ENCODE measurements around the gene BRD9.
"Not testable (repeated sequence)": the region's sequence is repeated elsewhere in the genome, so short reads cannot be mapped to it uniquely, and the experiment has no call there.

The BRD9 gene

DNA sequence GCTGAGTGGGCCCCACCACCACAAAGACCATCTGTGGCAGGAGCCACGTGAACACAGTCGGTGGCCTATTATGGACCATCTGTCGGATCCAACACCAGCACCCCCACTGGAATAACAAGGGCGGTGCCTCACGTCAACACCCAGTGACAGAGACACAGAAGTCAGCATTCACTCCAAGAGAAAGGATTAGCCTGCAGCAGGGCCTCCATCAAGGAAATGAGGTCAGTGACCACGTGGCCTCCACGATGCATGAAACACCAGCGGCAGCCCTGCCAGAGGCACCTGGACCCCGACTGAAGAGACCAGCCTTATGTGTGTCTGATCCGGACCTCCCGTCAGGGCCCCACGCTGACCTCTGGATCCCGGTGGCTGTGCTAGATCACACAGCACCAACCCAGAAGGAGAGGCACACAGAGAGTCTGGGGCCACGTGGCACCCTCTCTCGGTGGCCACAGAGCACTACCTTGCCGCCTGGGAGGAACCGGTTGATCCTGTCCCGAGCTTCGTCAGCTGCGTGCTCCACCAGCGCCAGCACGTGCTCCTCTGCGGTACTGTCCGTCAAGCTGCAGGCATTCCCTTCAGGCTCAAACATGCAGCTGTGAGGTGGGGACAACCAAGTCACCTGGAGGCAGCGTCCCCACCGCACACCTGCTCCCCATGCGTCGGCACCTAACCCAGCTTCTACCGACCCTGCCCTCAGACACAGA, 9.0 kb downstream of the BRD9 start:
- Mint-ChIP-seq H3K9me3 (no peaks in the 10 kb centered on the region), H3K4me1 (no peaks in the 10 kb centered on the region), H3K27me3 (ENCODE audit: low read depth, poor library complexity) (no peaks in the 10 kb centered on the region), H3K36me3 (ENCODE audit: low read depth) (peaks cover 76% of the 10 kb centered on the region), H3K4me3 (no peak overlapping the region), H3K27ac (no peak overlapping the region)
- no peak for DNase-seq
- TF ChIP-seq, protein P1, sequence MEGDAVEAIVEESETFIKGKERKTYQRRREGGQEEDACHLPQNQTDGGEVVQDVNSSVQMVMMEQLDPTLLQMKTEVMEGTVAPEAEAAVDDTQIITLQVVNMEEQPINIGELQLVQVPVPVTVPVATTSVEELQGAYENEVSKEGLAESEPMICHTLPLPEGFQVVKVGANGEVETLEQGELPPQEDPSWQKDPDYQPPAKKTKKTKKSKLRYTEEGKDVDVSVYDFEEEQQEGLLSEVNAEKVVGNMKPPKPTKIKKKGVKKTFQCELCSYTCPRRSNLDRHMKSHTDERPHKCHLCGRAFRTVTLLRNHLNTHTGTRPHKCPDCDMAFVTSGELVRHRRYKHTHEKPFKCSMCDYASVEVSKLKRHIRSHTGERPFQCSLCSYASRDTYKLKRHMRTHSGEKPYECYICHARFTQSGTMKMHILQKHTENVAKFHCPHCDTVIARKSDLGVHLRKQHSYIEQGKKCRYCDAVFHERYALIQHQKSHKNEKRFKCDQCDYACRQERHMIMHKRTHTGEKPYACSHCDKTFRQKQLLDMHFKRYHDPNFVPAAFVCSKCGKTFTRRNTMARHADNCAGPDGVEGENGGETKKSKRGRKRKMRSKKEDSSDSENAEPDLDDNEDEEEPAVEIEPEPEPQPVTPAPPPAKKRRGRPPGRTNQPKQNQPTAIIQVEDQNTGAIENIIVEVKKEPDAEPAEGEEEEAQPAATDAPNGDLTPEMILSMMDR (IDR thresholded peaks at IDR 0.05): no peak

DNA sequence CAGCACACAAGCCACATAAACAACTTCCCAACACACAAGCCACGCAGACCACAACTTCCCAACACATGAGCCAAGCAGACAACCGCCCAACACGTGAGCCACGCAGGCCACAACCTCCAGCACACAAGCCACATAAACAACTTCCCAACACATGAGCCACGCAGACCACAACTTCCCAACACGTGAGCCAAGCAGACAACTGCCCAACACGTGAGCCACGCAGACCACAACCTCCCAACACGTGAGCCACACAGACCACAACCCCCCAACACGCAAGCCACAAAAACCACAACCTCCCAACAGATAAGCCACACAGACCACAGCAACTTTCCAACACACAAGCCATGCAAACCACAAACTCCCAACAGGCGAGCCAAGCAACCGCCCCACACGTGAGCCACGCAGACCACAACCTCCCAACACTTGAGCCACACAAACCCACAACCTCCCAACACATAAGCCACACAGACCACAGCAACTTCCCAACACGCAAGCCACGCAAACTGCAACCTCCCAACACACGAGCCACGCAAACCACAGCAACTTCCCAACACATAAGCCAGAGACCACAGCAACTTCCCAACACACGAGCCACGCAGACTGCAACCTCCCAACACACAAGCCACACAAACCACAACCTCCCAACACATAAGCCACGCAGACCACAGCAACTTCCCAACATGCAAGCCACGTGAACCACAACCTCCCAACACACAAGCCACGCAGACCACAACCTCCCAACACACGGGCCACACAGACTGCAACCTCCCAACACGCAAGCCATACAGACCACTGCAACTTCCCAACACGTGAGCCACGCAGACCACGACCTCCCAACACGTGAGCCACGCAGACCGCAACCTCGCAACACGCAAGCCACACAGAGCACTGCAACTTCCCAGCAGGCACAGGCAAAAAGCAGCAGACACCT, 10.1 kb downstream of the BRD9 start:
- H3K27me3 Mint-ChIP-seq (ENCODE audit: low read depth, poor library complexity): no peaks in the 10 kb centered on the region
- H3K4me1 Mint-ChIP-seq: no peaks in the 10 kb centered on the region
- H3K9me3 Mint-ChIP-seq: no peaks in the 10 kb centered on the region
- TF ChIP-seq, protein P1 (IDR thresholded peaks at IDR 0.05): no peak
- no peak overlapping the region for H3K4me3 Mint-ChIP-seq
- H3K36me3 Mint-ChIP-seq (ENCODE audit: low read depth): peaks cover 74% of the 10 kb centered on the region
- peak overlapping the region; percentile 23 for H3K27ac Mint-ChIP-seq
- no peak for DNase-seq

DNA sequence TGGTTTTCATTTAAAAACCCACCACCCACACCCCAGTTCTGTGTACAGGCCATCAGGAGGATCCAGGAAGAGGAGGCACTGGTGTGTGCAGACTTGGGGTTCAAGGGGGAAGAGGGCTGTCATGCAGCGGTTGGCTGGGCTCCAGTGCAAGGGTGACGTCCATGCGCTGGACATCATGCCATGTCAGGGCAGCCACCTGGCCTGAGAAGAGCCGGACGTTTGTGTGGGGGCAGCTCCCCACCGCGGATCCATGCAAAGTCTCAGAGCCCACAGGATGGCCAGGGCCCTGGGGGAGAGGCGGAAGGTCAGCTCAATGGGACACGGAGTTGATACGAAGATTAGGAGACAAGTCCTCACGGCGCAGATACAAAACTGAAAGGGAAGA, 11.1 kb downstream of the BRD9 start:
- peaks cover 73% of the 10 kb centered on the region for H3K36me3 Mint-ChIP-seq (ENCODE audit: low read depth)
- DNase-seq: no peak
- no peaks in the 10 kb centered on the region for H3K4me1 Mint-ChIP-seq
- H3K27ac Mint-ChIP-seq: peak overlapping the region; percentile 54
- TF ChIP-seq, protein P1 (IDR thresholded peaks at IDR 0.05): no peak
- H3K4me3 Mint-ChIP-seq: no peak overlapping the region
- no peaks in the 10 kb centered on the region for H3K27me3 Mint-ChIP-seq (ENCODE audit: low read depth, poor library complexity)
- no peaks in the 10 kb centered on the region for H3K9me3 Mint-ChIP-seq

DNA sequence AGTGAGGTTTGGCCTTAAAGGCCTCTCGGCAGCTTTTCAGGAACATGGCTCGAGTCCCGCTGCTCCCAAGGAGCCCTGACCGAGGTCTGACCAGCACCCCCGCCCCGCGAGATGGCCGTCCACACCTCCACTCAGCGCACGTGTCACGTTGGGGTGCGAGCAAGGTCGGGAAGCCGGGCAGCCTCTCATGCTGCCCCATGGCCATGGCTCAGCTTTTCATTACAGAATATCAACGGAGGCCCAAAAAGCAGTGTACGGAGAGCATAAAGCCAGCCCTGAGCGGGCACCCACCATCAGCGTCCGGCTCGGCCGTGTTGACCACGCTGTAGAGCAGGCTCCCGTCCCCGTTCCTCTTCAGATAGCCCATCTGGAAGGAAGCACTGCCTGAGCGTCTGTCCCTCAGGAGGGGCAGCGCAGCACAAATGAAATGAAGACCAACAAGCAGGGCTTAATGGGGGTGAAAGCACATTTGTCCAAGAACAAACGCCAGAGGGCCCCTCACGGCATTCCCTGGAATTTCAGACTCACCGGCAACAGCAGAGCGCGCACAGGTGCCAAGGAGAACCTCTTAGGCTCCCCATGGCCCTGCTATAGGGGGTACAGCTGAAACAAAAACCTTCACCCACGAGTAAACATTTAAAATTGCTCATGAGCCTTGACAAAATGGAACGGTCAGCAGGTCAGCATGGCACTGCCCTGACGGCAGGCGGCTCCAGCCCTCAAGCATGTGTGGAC, 11.6 kb downstream of the BRD9 start:
- Mint-ChIP-seq H3K4me3 (no peak overlapping the region), H3K4me1 (no peaks in the 10 kb centered on the region), H3K9me3 (no peaks in the 10 kb centered on the region), H3K27ac (no peak overlapping the region), H3K27me3 (ENCODE audit: low read depth, poor library complexity) (no peaks in the 10 kb centered on the region), H3K36me3 (ENCODE audit: low read depth) (peaks cover 73% of the 10 kb centered on the region)
- DNase-seq: no peak
- TF ChIP-seq, protein P1 (IDR thresholded peaks at IDR 0.05): no peak

DNA sequence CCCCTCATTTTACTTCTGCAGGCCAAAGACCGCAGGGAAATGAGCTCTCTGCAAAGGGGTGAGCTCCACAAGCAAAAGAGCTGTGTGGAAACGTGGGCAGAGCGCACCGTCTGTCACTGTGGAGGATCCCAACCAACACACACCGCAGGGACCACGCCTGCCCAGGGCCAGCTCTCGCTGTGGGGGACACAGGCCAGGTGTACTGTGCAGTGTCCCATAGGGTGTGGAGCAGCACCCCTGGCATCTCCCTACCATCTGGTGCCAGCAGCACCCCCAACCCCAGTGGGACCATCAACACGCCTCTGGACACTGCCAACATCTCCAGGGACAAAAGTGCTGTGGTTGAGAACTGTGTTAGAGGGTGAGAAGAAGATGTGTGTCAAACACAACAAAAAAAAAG, 13.9 kb downstream of the BRD9 start:
- not testable (repeated sequence) for H3K4me1 Mint-ChIP-seq; H3K4me3 Mint-ChIP-seq; H3K27ac Mint-ChIP-seq; DNase-seq; H3K27me3 Mint-ChIP-seq (ENCODE audit: low read depth, poor library complexity); H3K9me3 Mint-ChIP-seq
- peaks cover 76% of the 10 kb centered on the region for H3K36me3 Mint-ChIP-seq (ENCODE audit: low read depth)

DNA sequence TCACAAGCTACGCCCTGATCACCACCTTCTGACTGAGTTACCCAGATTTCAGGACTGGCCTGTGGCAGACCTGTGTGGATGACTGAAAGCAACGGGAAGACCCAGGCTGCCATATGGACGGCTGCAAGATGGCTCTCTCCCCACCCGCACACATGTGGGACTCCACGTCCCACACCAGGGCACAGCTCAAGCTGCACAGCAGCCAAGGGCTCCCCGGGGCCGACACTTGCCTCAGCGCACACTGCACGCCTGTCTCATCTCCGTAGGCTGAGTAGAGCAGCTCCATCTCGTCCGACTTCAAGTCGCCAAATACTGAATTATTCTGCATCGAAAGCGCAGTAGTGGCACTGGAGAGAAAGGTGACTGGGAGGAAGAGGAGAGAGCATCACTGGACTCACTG, 14.5 kb downstream of the BRD9 start:
- H3K9me3 Mint-ChIP-seq: no peaks in the 10 kb centered on the region
- TF ChIP-seq, protein P1 (IDR thresholded peaks at IDR 0.05): no peak
- DNase-seq: no peak
- H3K27ac Mint-ChIP-seq: peak overlapping the region; percentile 36
- peaks cover 76% of the 10 kb centered on the region for H3K36me3 Mint-ChIP-seq (ENCODE audit: low read depth)
- H3K27me3 Mint-ChIP-seq (ENCODE audit: low read depth, poor library complexity): no peaks in the 10 kb centered on the region
- peaks cover 7% of the 10 kb centered on the region for H3K4me1 Mint-ChIP-seq
- H3K4me3 Mint-ChIP-seq: no peak overlapping the region
